CD14-positive monocyte (primary cell): ENCODE data around the gene CCDC87. TPM values are rescaled to one million over a fixed set of nuclear protein-coding genes. Genes with fewer than 3 reads are reported as not detected.

Experiments
- DNase-seq, 3 donors: peaks; one replicate each; pipeline ENCODE4 v3.0.0-alpha.2; 2011 to 2022
- H2AFZ ChIP-seq: 2 replicates; pipeline ENCODE4 v1.6.0; 2012; ENCODE audit warnings: mild to moderate bottlenecking, low read depth, low read length, inconsistent platforms; ENCODE audit not compliant: insufficient read depth, poor library complexity, severe bottlenecking
- H3K27ac ChIP-seq, 2 donors: 1 replicate in 1 of 2; 2 replicates in 1 of 2; pipeline ENCODE4 v1.5.1; 2012 to 2013; ENCODE audit warnings: low read length in 2 of 2, control low read depth in 1 of 2, inconsistent platforms in 1 of 2, low read depth in 1 of 2, mild to moderate bottlenecking in 1 of 2
- H3K27me3 ChIP-seq, 2 donors: one replicate each; pipeline versions ENCODE4 v1.6.0 to v1.6.1; 2011 to 2013; ENCODE audit warnings: low read length in 2 of 2; ENCODE audit not compliant: control insufficient read depth in 2 of 2, insufficient read depth in 2 of 2
- H3K36me3 ChIP-seq, 2 donors: replicated peaks in 1 of 2; 1 replicate in 1 of 2; 2 replicates in 1 of 2; pipeline versions ENCODE4 v1.5.1 to v1.6.1; 2012 to 2013; ENCODE audit warnings: low read length in 2 of 2, control low read depth in 1 of 2, inconsistent platforms in 1 of 2, mild to moderate bottlenecking in 1 of 2; ENCODE audit not compliant: insufficient read depth in 2 of 2, control insufficient read depth in 1 of 2
- H3K4me1 ChIP-seq, 2 donors: 1 replicate in 1 of 2; 2 replicates in 1 of 2; pipeline versions ENCODE4 v1.5.1 to v1.6.1; 2012 to 2013; ENCODE audit warnings: low read length in 2 of 2, control low read depth in 1 of 2, inconsistent platforms in 1 of 2, mild to moderate bottlenecking in 1 of 2, moderate library complexity in 1 of 2; ENCODE audit not compliant: insufficient read depth in 2 of 2, control insufficient read depth in 1 of 2
- H3K4me2 ChIP-seq: replicated peaks from 2 replicates; pipeline ENCODE3; 2012; ENCODE audit warnings: low read length, moderate library complexity, mild to moderate bottlenecking; ENCODE audit not compliant: poor library complexity, severe bottlenecking; ENCODE audit errors: extremely low read depth
- H3K4me3 ChIP-seq, 3 experiments: fragments of 200-600 bp in 1 of 3; sonication (generic) in 1 of 3; replicated peaks in 1 of 3; 1 replicate in 2 of 3; 2 replicates in 1 of 3; pipeline ENCODE4 v1.5.1; 2011 to 2013; ENCODE audit warnings: low read length in 3 of 3, mild to moderate bottlenecking in 3 of 3, control low read depth in 2 of 3, low read depth in 2 of 3, inconsistent platforms in 1 of 3, moderate library complexity in 1 of 3
- H3K79me2 ChIP-seq: 2 replicates; pipeline ENCODE4 v1.6.0; 2012; ENCODE audit warnings: mild to moderate bottlenecking, control low read depth, inconsistent platforms, low read length, moderate library complexity; ENCODE audit not compliant: insufficient read depth
- H3K9ac ChIP-seq: 2 replicates; pipeline ENCODE4 v1.6.0; 2017; ENCODE audit warnings: low read length, mild to moderate bottlenecking; ENCODE audit not compliant: insufficient read depth, poor library complexity, severe bottlenecking
- H3K9me3 ChIP-seq, 2 donors: replicated peaks in 1 of 2; 1 replicate in 1 of 2; 2 replicates in 1 of 2; pipeline versions ENCODE4 v1.5.1 to v1.6.1; 2012 to 2013; ENCODE audit warnings: low read length in 2 of 2, control low read depth in 1 of 2; ENCODE audit not compliant: control insufficient read depth in 1 of 2, insufficient read depth in 1 of 2
- H4K20me1 ChIP-seq: 2 replicates; pipeline ENCODE4 v1.6.0; 2012; ENCODE audit warnings: mild to moderate bottlenecking, low read length, control low read depth, moderate library complexity; ENCODE audit not compliant: insufficient read depth
- H3K27ac Mint-ChIP-seq, 7 donors: one replicate each; pipeline ENCODE4 v1.8.0; 2020; ENCODE audit warnings: mild to moderate bottlenecking in 7 of 7, mixed read lengths in 7 of 7, moderate library complexity in 6 of 7, inconsistent platforms in 2 of 7
- H3K27me3 Mint-ChIP-seq, 3 donors: one replicate each; pipeline ENCODE4 v1.8.0; 2021 to 2022; ENCODE audit warnings: low read depth in 3 of 3, mild to moderate bottlenecking in 3 of 3, mixed read lengths in 3 of 3, moderate library complexity in 3 of 3, inconsistent platforms in 1 of 3
- H3K36me3 Mint-ChIP-seq, 2 donors: one replicate each; pipeline ENCODE4 v1.8.0; 2020; ENCODE audit warnings: mixed read lengths in 2 of 2, inconsistent platforms in 1 of 2, mild to moderate bottlenecking in 1 of 2
- H3K4me1 Mint-ChIP-seq: one replicate; pipeline ENCODE4 v1.8.0; 2020; ENCODE audit warnings: mild to moderate bottlenecking, mixed read lengths
- H3K4me3 Mint-ChIP-seq, 2 donors: one replicate each; pipeline ENCODE4 v1.8.0; 2020; ENCODE audit warnings: mild to moderate bottlenecking in 2 of 2, mixed read lengths in 2 of 2, moderate library complexity in 1 of 2
- H3K9me3 Mint-ChIP-seq, 7 donors: one replicate each; pipeline ENCODE4 v1.8.0; 2020 to 2022; ENCODE audit warnings: mixed read lengths in 7 of 7, mild to moderate bottlenecking in 6 of 7, moderate library complexity in 6 of 7, inconsistent platforms in 2 of 7
- WGBS: methylation state at CpG from one replicate; pipeline ENCODE4 v1.1.5; 2013; ENCODE audit warnings: missing lambda C conversion rate; ENCODE audit not compliant: insufficient coverage; 5-methylcytosine and 5-hydroxymethylcytosine counted together
- intact Hi-C, 2 donors: fragments of 100-400 bp; cut with micrococcal nuclease; formaldehyde crosslinking; loops; one replicate each; pipeline versions ENCODE4 v1.15.0 to v1.15.1; 2023
- polyA plus RNA-seq, 3 donors: library from polyadenylated mRNA; depleted of rRNA in 1 of 3; unstranded in 2 of 3; stranded (reverse) in 1 of 3; fragments of 300-500 nt in 2 of 3; fragments of >200 nt in 1 of 3; fragmentation: Illumina TruSeq in 2 of 3; gene quantifications; 1 replicate in 2 of 3; 2 replicates in 1 of 3; pipeline ENCODE4 v1.2.3, GENCODE V29; 2012 to 2021
- TF ChIP-seq, protein P1 (sequence below): fragments of 200-600 bp; IDR thresholded peaks from one replicate; pipeline ENCODE4 v1.8.0; 2022; ENCODE audit warnings: antibody characterized with exemption, mild to moderate bottlenecking

CCDC87 gene
- polyA plus RNA-seq, 3 donors: not detected

DNA sequence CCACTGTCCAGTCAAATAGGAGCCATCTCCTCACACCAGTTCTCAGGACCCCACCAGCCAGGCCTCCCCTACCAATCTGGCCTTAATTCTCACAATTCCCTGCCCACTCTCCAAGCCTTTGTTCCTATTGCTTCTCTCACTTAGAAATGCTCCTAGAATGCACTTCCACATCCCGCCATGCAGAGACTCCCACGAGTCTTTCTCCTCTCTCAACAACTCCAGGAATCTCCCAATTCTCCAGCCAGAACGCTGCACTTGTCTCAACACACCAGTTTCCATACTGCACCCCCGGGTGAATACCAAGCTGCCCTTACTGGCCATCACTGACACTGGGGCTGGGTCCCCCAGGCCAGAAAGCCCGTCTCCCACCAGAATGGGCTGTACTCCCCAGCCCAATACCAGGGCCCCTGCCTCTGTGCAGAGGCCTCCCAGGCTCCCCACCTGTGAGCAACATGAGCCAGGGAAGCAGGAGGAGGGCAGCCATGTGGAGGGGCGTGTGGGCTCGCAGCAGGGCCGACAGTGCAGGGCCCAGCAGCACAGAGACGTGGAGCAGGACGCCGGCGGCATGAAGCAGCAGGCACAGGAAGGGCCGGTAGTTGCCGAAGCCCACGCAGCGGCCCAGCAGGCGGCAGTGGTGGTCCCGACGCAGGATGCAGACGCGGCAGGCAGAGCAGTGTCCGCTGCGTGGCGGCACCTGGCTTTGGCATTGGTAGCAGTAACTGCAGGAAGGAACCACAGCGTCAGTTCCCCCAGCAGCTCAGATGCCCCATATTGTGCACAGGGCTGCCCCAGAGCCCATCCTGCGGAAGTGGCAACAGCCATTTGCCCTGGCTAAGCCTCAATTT, 49.4 kb downstream of the CCDC87 start:
- H3K4me3 Mint-ChIP-seq: peak overlapping the region; percentile 68 to 83
- TF ChIP-seq, protein P1, sequence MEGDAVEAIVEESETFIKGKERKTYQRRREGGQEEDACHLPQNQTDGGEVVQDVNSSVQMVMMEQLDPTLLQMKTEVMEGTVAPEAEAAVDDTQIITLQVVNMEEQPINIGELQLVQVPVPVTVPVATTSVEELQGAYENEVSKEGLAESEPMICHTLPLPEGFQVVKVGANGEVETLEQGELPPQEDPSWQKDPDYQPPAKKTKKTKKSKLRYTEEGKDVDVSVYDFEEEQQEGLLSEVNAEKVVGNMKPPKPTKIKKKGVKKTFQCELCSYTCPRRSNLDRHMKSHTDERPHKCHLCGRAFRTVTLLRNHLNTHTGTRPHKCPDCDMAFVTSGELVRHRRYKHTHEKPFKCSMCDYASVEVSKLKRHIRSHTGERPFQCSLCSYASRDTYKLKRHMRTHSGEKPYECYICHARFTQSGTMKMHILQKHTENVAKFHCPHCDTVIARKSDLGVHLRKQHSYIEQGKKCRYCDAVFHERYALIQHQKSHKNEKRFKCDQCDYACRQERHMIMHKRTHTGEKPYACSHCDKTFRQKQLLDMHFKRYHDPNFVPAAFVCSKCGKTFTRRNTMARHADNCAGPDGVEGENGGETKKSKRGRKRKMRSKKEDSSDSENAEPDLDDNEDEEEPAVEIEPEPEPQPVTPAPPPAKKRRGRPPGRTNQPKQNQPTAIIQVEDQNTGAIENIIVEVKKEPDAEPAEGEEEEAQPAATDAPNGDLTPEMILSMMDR: peak; percentile 45
- H3K27ac ChIP-seq: peak overlapping the region in 1 of 2 donors; percentile 42
- no peaks in the 10 kb centered on the region for H3K9me3 ChIP-seq
- H3K36me3 ChIP-seq: peaks cover 28 to 41% of the 10 kb centered on the region in 2 donors
- peak overlapping the region; percentile 60 for H3K4me2 ChIP-seq
- peaks cover 35 to 45% of the 10 kb centered on the region in 2 donors for H3K4me1 ChIP-seq
- peak; percentile 35 to 57 (median 50) for DNase-seq
- peaks cover 11% of the 10 kb centered on the region for H3K79me2 ChIP-seq
- H2AFZ ChIP-seq: peak overlapping the region; percentile 74
- peak overlapping the region; percentile 38 for H3K9ac ChIP-seq
- H3K27ac Mint-ChIP-seq: peak overlapping the region in 4 of 7 donors; percentile 14 to 60 (median 43)
- peaks cover 0 to 15% of the 10 kb centered on the region in 2 donors for H3K27me3 ChIP-seq
- peaks cover 37% of the 10 kb centered on the region for H3K4me1 Mint-ChIP-seq
- peak overlapping the region in 1 of 3 experiments; percentile 61 for H3K4me3 ChIP-seq
- H3K9me3 Mint-ChIP-seq: peaks cover 0 to 2% (median 0%) of the 10 kb centered on the region in 7 donors
- H3K36me3 Mint-ChIP-seq: peaks cover 40 to 49% of the 10 kb centered on the region in 2 donors
- no peaks in the 10 kb centered on the region for H4K20me1 ChIP-seq
- intact Hi-C loops: no loop called here
- 22% methylated on average over 26 of the region's 26 CpGs for WGBS
- peaks cover 13 to 18% (median 17%) of the 10 kb centered on the region in 3 donors for H3K27me3 Mint-ChIP-seq

DNA sequence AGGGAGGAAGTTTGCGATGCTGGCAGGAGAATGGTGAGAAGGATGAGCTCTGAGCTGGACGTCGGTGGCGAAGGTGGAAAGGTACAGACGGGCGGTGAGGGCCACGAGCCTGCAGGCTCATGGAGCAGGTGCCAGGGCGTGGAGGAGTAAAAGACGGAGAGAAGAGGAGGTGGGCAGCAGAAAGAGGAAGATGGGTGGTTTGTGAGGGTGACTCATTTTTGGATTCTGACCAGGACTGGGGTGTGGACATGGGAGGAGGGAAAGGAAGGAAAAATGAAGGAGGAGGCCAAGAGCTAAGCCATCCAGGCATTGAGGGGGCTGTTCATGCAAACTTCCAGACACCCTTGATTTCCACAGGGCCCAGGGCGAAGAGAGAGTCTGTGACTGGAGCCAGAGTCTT, 50.5 kb downstream of the CCDC87 start:
- Histone ChIP-seq H2AFZ (no peak overlapping the region), H3K27me3 (peaks cover 0 to 8% of the 10 kb centered on the region in 2 donors), H3K79me2 (peaks cover 11% of the 10 kb centered on the region), H3K9ac (peak overlapping the region; percentile 27), H3K4me3 (no peak overlapping the region), H3K9me3 (no peaks in the 10 kb centered on the region), H3K27ac (no peak overlapping the region), H3K36me3 (peaks cover 30 to 45% of the 10 kb centered on the region in 2 donors), H3K4me1 (peaks cover 35 to 45% of the 10 kb centered on the region in 2 donors), H3K4me2 (no peak overlapping the region), H4K20me1 (no peaks in the 10 kb centered on the region)
- Mint-ChIP-seq H3K36me3 (peaks cover 44 to 55% of the 10 kb centered on the region in 2 donors), H3K27ac (peak overlapping the region in 4 of 7 donors; percentile 2 to 43 (median 19)), H3K9me3 (no peaks in the 10 kb centered on the region), H3K27me3 (peaks cover 7 to 11% (median 11%) of the 10 kb centered on the region in 3 donors), H3K4me3 (no peak overlapping the region), H3K4me1 (peaks cover 37% of the 10 kb centered on the region)
- 49% methylated on average over 9 of the region's 10 CpGs for WGBS
- TF ChIP-seq, protein P1: no peak
- no peak for DNase-seq
- intact Hi-C loops: no loop called here
